Measurements from ENCODE around the gene CAPN15. TPM values are rescaled to one million over a fixed set of nuclear protein-coding genes. Genes with fewer than 3 reads are reported as not detected.

The CAPN15 gene
- polyA plus RNA-seq, 2 of the 4 experiments (the other 2 are of a cell fraction) = 11.4 to 33.3 TPM

DNA sequence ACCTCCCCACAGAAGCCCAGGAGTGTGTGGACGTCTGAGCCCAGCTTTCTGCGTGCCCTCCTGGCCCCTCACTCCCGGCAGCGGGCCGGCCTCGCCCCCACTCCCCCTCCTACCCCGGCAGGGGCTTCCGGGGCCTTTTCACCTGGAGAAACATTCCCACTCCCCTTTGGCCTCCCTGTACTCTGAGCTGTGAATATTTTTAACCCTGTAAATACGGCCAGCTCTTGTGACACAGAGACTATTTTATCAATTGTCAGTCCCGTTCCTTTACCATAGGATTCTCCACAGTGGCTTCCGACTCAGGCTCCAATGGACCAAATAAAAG, 26.7 kb downstream of the CAPN15 start:
- Histone ChIP-seq H3K4me2 (no peak overlapping the region), H3K4me1 (no peaks in the 10 kb centered on the region), H3K27ac (no peak overlapping the region), H3K9me3 (no peaks in the 10 kb centered on the region), H3K4me3 (no peak overlapping the region)
- TF ChIP-seq TFCP2L1 (CRISPR knock-in tag; IDR thresholded peaks at IDR 0.05) = no peak
- TF ChIP-seq KDM1A (IDR thresholded peaks at IDR 0.05; ENCODE audit: low read depth) = no peak
- TF ChIP-seq ZFP36 (IDR thresholded peaks at IDR 0.05; ENCODE audit: borderline replicate concordance, partially characterized antibody) = no peak
- no peak for TF ChIP-seq NFE2L2 (conservative IDR thresholded peaks at IDR 0.05; ENCODE audit: low read length)
- TF ChIP-seq, protein P1, sequence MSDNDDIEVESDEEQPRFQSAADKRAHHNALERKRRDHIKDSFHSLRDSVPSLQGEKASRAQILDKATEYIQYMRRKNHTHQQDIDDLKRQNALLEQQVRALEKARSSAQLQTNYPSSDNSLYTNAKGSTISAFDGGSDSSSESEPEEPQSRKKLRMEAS (IDR thresholded peaks at IDR 0.05) = no peak
- no peak for TF ChIP-seq FOSB (CRISPR knock-in tag; IDR thresholded peaks at IDR 0.05)
- no peak for TF ChIP-seq HOXA7 (CRISPR knock-in tag; IDR thresholded peaks at IDR 0.05)
- ChIA-PET CTCF (interaction anchor here (1.0 to 1.4 kb wide), 2 partner anchors 24 to 113 kb away, joined by 3 to 4 read pairs; no protein-coding TSS in a partner anchor), POLR2A (no interaction called here)
- FAIRE-seq (no peak), DNase-seq (ENCODE audit: low read depth in 1 of 2, low spot score in 1 of 2) (no peak), ATAC-seq (no peak)
- 90% methylated on average over 11 of the region's 11 CpGs for WGBS (ENCODE audit: missing lambda C conversion rate)

DNA sequence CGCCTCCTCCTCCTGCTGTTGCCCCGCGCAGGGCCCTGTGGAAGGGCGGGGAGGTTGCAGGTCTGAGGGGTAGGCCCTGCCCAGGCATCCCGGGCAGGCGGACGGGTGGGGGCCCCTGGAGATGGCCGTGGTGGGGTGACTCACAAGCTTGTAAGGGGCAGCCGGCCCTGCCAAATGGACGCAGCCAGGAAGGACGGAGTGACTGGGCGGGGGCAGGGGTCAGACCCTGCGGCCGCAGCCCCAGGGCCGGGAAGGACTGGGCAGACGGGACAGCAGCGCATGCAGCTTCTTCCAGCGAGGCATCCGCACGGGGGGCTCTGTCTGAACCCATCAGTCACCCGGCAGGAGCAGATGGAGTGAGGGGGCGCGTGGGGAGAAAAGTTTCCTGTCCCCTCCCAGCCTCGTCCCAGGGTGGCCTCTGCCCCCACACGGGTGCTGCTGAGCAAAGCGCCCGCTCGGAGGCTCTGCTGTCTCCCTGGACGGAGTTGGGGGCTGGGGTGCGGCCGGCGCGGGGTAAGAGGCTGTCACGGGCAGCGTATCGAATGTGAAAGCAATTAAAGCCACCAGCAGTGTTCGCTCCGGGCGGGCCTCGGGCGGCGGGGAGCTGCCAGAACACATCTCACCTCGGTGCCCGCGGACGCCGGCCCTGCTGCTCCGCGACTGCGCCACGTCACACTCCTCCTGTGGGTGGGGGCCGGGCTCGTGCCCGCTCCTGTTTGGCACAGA, 27.3 kb downstream of the CAPN15 start:
- CTCF ChIA-PET = interaction anchor here (1.4 to 6.1 kb wide), 2 partner anchors 8 to 113 kb away, joined by 3 to 24 read pairs; no protein-coding TSS in a partner anchor
- ATAC-seq (no peak), FAIRE-seq (no peak)

DNA sequence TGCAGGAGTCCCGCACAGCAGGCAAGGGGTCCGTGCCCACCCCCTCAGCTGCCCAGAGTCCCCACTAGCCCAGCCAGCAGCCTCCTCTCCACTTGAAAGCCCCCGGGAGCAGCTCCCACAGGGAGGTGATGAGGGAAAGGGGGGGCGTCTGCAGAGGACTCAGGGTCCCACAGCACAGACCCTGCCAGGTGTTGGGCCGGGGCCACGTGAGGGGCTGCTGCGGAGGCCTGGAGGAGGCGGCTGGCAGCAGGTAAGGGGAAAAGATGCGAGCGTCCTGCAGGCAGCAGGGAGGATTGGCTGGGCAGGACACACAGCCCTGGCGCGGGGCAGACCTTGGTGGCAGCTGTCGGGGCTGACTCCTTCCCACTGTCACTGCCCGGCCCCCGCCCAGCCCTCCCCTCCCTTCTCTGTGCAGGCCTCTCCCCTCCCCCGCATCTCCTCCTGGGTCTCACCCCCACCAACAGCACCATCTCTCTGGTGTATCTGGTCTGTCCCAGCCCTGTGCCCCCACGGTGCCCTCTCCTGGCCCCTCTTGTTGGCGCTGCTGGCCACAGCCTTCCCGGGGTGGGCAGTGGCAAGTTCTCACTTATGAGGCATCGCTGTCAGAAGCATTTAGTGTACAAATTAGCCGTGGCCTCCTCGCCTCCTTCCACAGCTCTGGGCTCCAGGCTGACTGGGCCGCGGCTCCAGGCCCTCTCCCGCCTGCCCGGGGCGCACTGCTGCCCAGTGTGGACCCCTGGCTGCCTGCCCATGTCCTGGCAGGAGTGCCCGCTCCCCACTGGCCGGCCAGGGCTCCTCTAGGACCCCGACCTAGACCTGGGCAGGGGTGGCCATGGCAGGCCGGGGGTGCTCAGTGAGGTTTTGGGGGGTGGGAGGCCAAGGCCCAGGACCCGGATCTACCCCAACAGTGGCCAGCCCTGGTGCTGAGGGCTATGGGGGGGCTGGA, 28.3 kb downstream of the CAPN15 start:
- FAIRE-seq = no peak

More for the DNA sequence above, 27.3 kb downstream of the CAPN15 start:
- Histone ChIP-seq H3K4me1 (peaks cover 1% of the 10 kb centered on the region; the same call in 2 of the 3 replicates), H3K4me2 (no peak overlapping the region), H3K9me3 (no peaks in the 10 kb centered on the region), H3K4me3 (no peak overlapping the region), H3K27ac (no peak overlapping the region)
- 84% methylated on average over 39 of the region's 54 CpGs for WGBS (ENCODE audit: missing lambda C conversion rate)
- TF ChIP-seq SREBF2 (IDR thresholded peaks at IDR 0.05) (no peak), TP53 (CRISPR knock-in tag; IDR thresholded peaks at IDR 0.05) (no peak), ZFP36 (IDR thresholded peaks at IDR 0.05; ENCODE audit: borderline replicate concordance, partially characterized antibody) (no peak), JUN (IDR thresholded peaks at IDR 0.05) (no peak), FOXS1 (CRISPR knock-in tag; IDR thresholded peaks at IDR 0.05) (no peak), GATA3 (IDR thresholded peaks at IDR 0.05; ENCODE audit: borderline replicate concordance) (no peak), ZC3H11A (IDR thresholded peaks at IDR 0.05) (no peak), FOSB (CRISPR knock-in tag; IDR thresholded peaks at IDR 0.05) (no peak), RFX5 (IDR thresholded peaks at IDR 0.05) (no peak), RARB (CRISPR knock-in tag; IDR thresholded peaks at IDR 0.05) (no peak), HOXB5 (CRISPR knock-in tag; IDR thresholded peaks at IDR 0.05) (no peak), FOSL2 (IDR thresholded peaks at IDR 0.05) (no peak), FOSL2 (CRISPR knock-in tag; IDR thresholded peaks at IDR 0.05) (no peak), HOXA7 (CRISPR knock-in tag; IDR thresholded peaks at IDR 0.05) (no peak)
- TF ChIP-seq, protein P1 (IDR thresholded peaks at IDR 0.05) = no peak
- TF ChIP-seq, protein P2, sequence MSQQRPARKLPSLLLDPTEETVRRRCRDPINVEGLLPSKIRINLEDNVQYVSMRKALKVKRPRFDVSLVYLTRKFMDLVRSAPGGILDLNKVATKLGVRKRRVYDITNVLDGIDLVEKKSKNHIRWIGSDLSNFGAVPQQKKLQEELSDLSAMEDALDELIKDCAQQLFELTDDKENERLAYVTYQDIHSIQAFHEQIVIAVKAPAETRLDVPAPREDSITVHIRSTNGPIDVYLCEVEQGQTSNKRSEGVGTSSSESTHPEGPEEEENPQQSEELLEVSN (IDR thresholded peaks at IDR 0.05; ENCODE audit: borderline replicate concordance, low read depth) = no peak
- no peak for DNase-seq (ENCODE audit: low read depth in 1 of 2, low spot score in 1 of 2)
- POLR2A ChIA-PET = no interaction called here

More for the DNA sequence above, 28.3 kb downstream of the CAPN15 start:
- Histone ChIP-seq H3K4me2 (no peak overlapping the region), H3K9me3 (no peaks in the 10 kb centered on the region), H3K27ac (no peak overlapping the region), H3K4me3 (no peak overlapping the region), H3K4me1 (peaks cover 11% of the 10 kb centered on the region; the same call in 2 of the 3 replicates)
- CTCF ChIA-PET = interaction anchor here (6.1 kb wide), 1 partner anchor 9 kb away, joined by 24 read pairs; no protein-coding TSS in a partner anchor
- POLR2A ChIA-PET = no interaction called here
- TF ChIP-seq ZFP36 (IDR thresholded peaks at IDR 0.05; ENCODE audit: borderline replicate concordance, partially characterized antibody) (no peak), KDM1A (IDR thresholded peaks at IDR 0.05; ENCODE audit: low read depth) (no peak), JUN (IDR thresholded peaks at IDR 0.05) (no peak), RCOR1 (IDR thresholded peaks at IDR 0.05; ENCODE audit: low read depth, low read length) (no peak), CBX2 (IDR thresholded peaks at IDR 0.05; ENCODE audit: borderline replicate concordance, low read depth) (no peak), PHF8 (IDR thresholded peaks at IDR 0.05; ENCODE audit: borderline replicate concordance, low read depth) (no peak)
- TF ChIP-seq, protein P3, sequence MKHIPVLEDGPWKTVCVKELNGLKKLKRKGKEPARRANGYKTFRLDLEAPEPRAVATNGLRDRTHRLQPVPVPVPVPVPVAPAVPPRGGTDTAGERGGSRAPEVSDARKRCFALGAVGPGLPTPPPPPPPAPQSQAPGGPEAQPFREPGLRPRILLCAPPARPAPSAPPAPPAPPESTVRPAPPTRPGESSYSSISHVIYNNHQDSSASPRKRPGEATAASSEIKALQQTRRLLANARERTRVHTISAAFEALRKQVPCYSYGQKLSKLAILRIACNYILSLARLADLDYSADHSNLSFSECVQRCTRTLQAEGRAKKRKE (CRISPR knock-in tag; IDR thresholded peaks at IDR 0.05; ENCODE audit: low read depth) = no peak
- TF ChIP-seq, protein P4, sequence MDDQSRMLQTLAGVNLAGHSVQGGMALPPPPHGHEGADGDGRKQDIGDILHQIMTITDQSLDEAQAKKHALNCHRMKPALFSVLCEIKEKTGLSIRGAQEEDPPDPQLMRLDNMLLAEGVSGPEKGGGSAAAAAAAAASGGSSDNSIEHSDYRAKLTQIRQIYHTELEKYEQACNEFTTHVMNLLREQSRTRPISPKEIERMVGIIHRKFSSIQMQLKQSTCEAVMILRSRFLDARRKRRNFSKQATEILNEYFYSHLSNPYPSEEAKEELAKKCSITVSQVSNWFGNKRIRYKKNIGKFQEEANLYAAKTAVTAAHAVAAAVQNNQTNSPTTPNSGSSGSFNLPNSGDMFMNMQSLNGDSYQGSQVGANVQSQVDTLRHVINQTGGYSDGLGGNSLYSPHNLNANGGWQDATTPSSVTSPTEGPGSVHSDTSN (IDR thresholded peaks at IDR 0.05) = no peak
- TF ChIP-seq, protein P1 (IDR thresholded peaks at IDR 0.05) = no peak
- TF ChIP-seq, protein P5, sequence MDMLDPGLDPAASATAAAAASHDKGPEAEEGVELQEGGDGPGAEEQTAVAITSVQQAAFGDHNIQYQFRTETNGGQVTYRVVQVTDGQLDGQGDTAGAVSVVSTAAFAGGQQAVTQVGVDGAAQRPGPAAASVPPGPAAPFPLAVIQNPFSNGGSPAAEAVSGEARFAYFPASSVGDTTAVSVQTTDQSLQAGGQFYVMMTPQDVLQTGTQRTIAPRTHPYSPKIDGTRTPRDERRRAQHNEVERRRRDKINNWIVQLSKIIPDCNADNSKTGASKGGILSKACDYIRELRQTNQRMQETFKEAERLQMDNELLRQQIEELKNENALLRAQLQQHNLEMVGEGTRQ (IDR thresholded peaks at IDR 0.05) = no peak
- TF ChIP-seq, protein P6, sequence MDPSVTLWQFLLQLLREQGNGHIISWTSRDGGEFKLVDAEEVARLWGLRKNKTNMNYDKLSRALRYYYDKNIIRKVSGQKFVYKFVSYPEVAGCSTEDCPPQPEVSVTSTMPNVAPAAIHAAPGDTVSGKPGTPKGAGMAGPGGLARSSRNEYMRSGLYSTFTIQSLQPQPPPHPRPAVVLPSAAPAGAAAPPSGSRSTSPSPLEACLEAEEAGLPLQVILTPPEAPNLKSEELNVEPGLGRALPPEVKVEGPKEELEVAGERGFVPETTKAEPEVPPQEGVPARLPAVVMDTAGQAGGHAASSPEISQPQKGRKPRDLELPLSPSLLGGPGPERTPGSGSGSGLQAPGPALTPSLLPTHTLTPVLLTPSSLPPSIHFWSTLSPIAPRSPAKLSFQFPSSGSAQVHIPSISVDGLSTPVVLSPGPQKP (IDR thresholded peaks at IDR 0.05; ENCODE audit: low read depth, low read length) = no peak
- DNase-seq (ENCODE audit: low read depth in 1 of 2, low spot score in 1 of 2) = no peak
- ATAC-seq = peak in 1 of 2 experiments; percentile 12; a peak in 2 of 6 replicates
- WGBS (ENCODE audit: missing lambda C conversion rate) = 80% methylated on average over 18 of the region's 32 CpGs
